ENCODE measurements around the gene EIF6. TPM values are rescaled to one million over a fixed set of nuclear protein-coding genes. Genes with fewer than 3 reads are reported as not detected.

EIF6 gene
- total RNA-seq, 2 donors from 2014 or later = 127 to 132 TPM

DNA sequence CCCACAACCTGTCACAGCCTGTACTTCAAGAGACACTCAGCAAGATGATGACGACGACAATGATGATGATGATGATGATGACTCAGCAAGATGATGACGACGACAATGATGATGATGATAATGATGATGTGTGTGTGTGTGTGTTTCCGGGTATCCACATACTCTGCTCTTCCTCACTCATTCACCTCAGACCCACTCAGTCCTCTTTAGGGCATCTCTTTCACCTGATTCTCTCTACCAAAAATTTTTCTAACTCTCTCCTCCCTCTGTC lies 1.2 kb upstream of the EIF6 start:
- Mint-ChIP-seq H3K4me3 (peak overlapping the region; percentile 83), H3K27me3 (ENCODE audit: insufficient read depth) (peaks cover 15% of the 10 kb centered on the region), H3K9me3 (no peaks in the 10 kb centered on the region), H3K27ac (peak overlapping the region; percentile 1), H3K4me1 (peaks cover 21% of the 10 kb centered on the region), H3K36me3 (ENCODE audit: low read depth) (peaks cover 23% of the 10 kb centered on the region)
- H3K27me3 ChIP-seq (ENCODE audit: control insufficient read depth, insufficient read depth, low read length, poor library complexity, severe bottlenecking) = no peaks in the 10 kb centered on the region
- TF ChIP-seq CTCF (conservative IDR thresholded peaks at IDR 0.05) = no peak
- no peaks in the 10 kb centered on the region for H3K9me3 ChIP-seq (ENCODE audit: control insufficient read depth, low read length)
- H3K36me3 ChIP-seq (ENCODE audit: control insufficient read depth, insufficient read depth, low read length) = peaks cover 21% of the 10 kb centered on the region
- 79 to 91% methylated on average over 2 to 4 of the region's 5 CpGs for WGBS, 2 experiments (ENCODE audit: insufficient coverage in 1 of 2, insufficient read length in 1 of 2)
- H3K9ac ChIP-seq (ENCODE audit: extremely low read depth, low read length, poor library complexity, severe bottlenecking) = no peak overlapping the region
- H3K27ac ChIP-seq (ENCODE audit: low read depth, low read length) = no peak overlapping the region
- DNase-seq = no peak
- peak overlapping the region; percentile 90 for H3K4me3 ChIP-seq (ENCODE audit: low read length)
- H3K4me1 ChIP-seq (ENCODE audit: control insufficient read depth, insufficient read depth, low read length) = peaks cover 9% of the 10 kb centered on the region

DNA sequence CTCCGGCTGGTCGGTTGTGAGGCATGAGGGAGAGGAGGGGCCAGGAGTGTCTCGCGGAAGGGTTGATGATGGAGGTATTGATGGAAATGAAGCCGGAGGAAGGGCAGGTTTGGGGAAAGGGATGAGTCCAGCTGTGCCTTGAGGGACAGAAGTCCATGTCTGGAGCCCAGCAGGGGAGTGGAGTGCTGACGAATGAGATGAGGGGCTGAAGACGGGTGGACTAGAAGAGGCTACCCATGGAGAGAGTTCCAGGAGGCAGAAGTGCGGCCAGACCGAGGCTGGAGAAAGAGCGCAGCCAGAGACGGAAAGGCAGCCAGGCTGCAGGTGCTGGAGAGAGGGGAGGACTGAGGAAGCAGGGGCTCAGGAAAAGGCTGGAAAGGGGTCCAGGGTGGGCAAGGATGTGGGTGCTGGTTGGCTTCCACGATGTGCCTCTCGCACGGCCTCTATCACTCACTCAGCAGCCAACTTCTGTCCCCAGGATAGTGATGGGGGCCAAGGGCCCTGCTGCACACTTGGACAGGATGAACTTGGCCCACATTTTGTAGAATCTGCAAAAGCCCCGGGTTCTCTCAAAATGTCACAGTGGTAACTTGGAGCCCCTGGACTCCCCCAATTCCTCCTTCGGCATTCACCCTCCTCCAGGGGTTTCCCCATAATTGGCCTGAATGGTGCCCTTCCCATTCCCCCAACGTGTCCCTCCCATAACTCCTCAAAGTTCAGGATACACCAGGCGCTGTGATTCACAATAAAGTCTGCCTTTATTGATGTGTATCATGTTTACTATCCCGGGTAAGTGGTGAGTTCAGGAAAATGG lies 627 bp upstream of the EIF6 start:
- H3K9me3 Mint-ChIP-seq = no peaks in the 10 kb centered on the region
- H3K4me3 ChIP-seq (ENCODE audit: low read length) = peak overlapping the region; percentile 90
- H3K27ac ChIP-seq (ENCODE audit: low read depth, low read length) = peak overlapping the region; percentile 58
- no peak for DNase-seq
- peaks cover 21% of the 10 kb centered on the region for H3K4me1 Mint-ChIP-seq
- H3K36me3 Mint-ChIP-seq (ENCODE audit: low read depth) = peaks cover 28% of the 10 kb centered on the region
- H3K27me3 ChIP-seq (ENCODE audit: control insufficient read depth, insufficient read depth, low read length, poor library complexity, severe bottlenecking) = no peaks in the 10 kb centered on the region
- H3K4me1 ChIP-seq (ENCODE audit: control insufficient read depth, insufficient read depth, low read length) = peaks cover 9% of the 10 kb centered on the region
- H3K9ac ChIP-seq (ENCODE audit: extremely low read depth, low read length, poor library complexity, severe bottlenecking) = peak overlapping the region; percentile 77
- TF ChIP-seq CTCF (conservative IDR thresholded peaks at IDR 0.05) = no peak
- 45 to 46% methylated on average over 16 to 19 of the region's 19 CpGs for WGBS, 2 experiments (ENCODE audit: insufficient coverage in 1 of 2, insufficient read length in 1 of 2)
- peak overlapping the region; percentile 83 for H3K4me3 Mint-ChIP-seq
- H3K27me3 Mint-ChIP-seq (ENCODE audit: insufficient read depth) = peaks cover 11% of the 10 kb centered on the region
- H3K9me3 ChIP-seq (ENCODE audit: control insufficient read depth, low read length) = no peaks in the 10 kb centered on the region
- peak overlapping the region; percentile 80 for H3K27ac Mint-ChIP-seq
- H3K36me3 ChIP-seq (ENCODE audit: control insufficient read depth, insufficient read depth, low read length) = peaks cover 26% of the 10 kb centered on the region

GRCh38 chr20:35283441-35284266 lies 918 bp downstream of the EIF6 start:
- H3K4me1 Mint-ChIP-seq = peaks cover 21% of the 10 kb centered on the region
- peak overlapping the region; percentile 90 for H3K4me3 ChIP-seq (ENCODE audit: low read length)
- no peaks in the 10 kb centered on the region for H3K9me3 ChIP-seq (ENCODE audit: control insufficient read depth, low read length)
- H3K9ac ChIP-seq (ENCODE audit: extremely low read depth, low read length, poor library complexity, severe bottlenecking) = peak overlapping the region; percentile 77
- peak overlapping the region; percentile 83 for H3K4me3 Mint-ChIP-seq
- no peak for DNase-seq
- no peaks in the 10 kb centered on the region for H3K27me3 ChIP-seq (ENCODE audit: control insufficient read depth, insufficient read depth, low read length, poor library complexity, severe bottlenecking)
- H3K9me3 Mint-ChIP-seq = no peaks in the 10 kb centered on the region
- peaks cover 9% of the 10 kb centered on the region for H3K4me1 ChIP-seq (ENCODE audit: control insufficient read depth, insufficient read depth, low read length)
- peaks cover 41% of the 10 kb centered on the region for H3K36me3 ChIP-seq (ENCODE audit: control insufficient read depth, insufficient read depth, low read length)
- peaks cover 44% of the 10 kb centered on the region for H3K36me3 Mint-ChIP-seq (ENCODE audit: low read depth)
- peak overlapping the region; percentile 80 for H3K27ac Mint-ChIP-seq
- peaks cover 1% of the 10 kb centered on the region for H3K27me3 Mint-ChIP-seq (ENCODE audit: insufficient read depth)
- 21 to 25% methylated on average over 4 to 24 of the region's 24 CpGs for WGBS, 2 experiments (ENCODE audit: insufficient coverage in 1 of 2, insufficient read length in 1 of 2)
- no peak for TF ChIP-seq CTCF (conservative IDR thresholded peaks at IDR 0.05)
- H3K27ac ChIP-seq (ENCODE audit: low read depth, low read length) = peak overlapping the region; percentile 41
